GM20431 (cell line): Measurements from ENCODE around the gene OPRL1.
"Not testable (repeated sequence)": the region's sequence is repeated elsewhere in the genome, so short reads cannot be mapped to it uniquely, and the experiment has no call there.

Source experiments
- in situ Hi-C: fragments of 300-500 bp; cut with MseI, MboI; formaldehyde crosslinking; loops from one replicate; pipeline ENCODE4 v1.15.0; 2020; ENCODE audit warnings: low sequenced_read_pairs; ENCODE audit not compliant: unreplicated experiment

The OPRL1 gene

GRCh38 chr20:64082820-64083377 is 3.0 kb downstream of the OPRL1 start:
- in situ Hi-C loops, result no loop called here

GRCh38 chr20:64083378-64083803 is 3.5 kb downstream of the OPRL1 start:
- in situ Hi-C loops, result no loop called here

- in situ Hi-C loops, result no loop called here
Measured at GRCh38 chr20:64083804-64084684, 4.2 kb downstream of the OPRL1 start, which contains the start of gene LKAAEAR1. LKAAEAR1 (minus strand) TSS chr20:64084398; CDS start chr20:64084219, 179 bp downstream.

- in situ Hi-C loops, result no loop called here
Measured at GRCh38 chr20:64084685-64085152, 4.8 kb downstream of the OPRL1 start.

GRCh38 chr20:64086801-64087200 is 6.9 kb downstream of the OPRL1 start:
- in situ Hi-C loops, result no loop called here

GRCh38 chr20:64087226-64087825 is 7.4 kb downstream of the OPRL1 start:
- in situ Hi-C loops, result not testable (repeated sequence)

GRCh38 chr20:64088586-64088985 is 8.7 kb downstream of the OPRL1 start:
- in situ Hi-C loops, result not testable (repeated sequence)

GRCh38 chr20:64090165-64090564 is 10.3 kb downstream of the OPRL1 start:
- in situ Hi-C loops, result no loop called here

GRCh38 chr20:64091340-64091739 is 11.5 kb downstream of the OPRL1 start:
- in situ Hi-C loops, result no loop called here

- in situ Hi-C loops, result no loop called here
Measured at GRCh38 chr20:64091770-64092169, 11.9 kb downstream of the OPRL1 start.

GRCh38 chr20:64092258-64093012 is 12.6 kb downstream of the OPRL1 start:
- in situ Hi-C loops, result no loop called here

- in situ Hi-C loops, result no loop called here
Measured at GRCh38 chr20:64093013-64093503, 13.2 kb downstream of the OPRL1 start.

GRCh38 chr20:64095455-64095854 is 15.6 kb downstream of the OPRL1 start:
- in situ Hi-C loops, result no loop called here

- in situ Hi-C loops, result no loop called here
Measured at GRCh38 chr20:64095927-64096326, 16.0 kb downstream of the OPRL1 start.

- in situ Hi-C loops, result no loop called here
Measured at GRCh38 chr20:64096535-64096934, 16.7 kb downstream of the OPRL1 start.

GRCh38 chr20:64098471-64099013 is 18.7 kb downstream of the OPRL1 start:
- in situ Hi-C loops, result no loop called here

- in situ Hi-C loops, result no loop called here
Measured at GRCh38 chr20:64099086-64099786, 19.4 kb downstream of the OPRL1 start.

GRCh38 chr20:64099880-64100565 is 20.1 kb downstream of the OPRL1 start:
- in situ Hi-C loops, result no loop called here

- in situ Hi-C loops, result no loop called here
Measured at GRCh38 chr20:64100566-64100888, 20.6 kb downstream of the OPRL1 start.
